Forelimb muscle (tissue), 1 donor: Measurements from ENCODE around the gene RARB. TPM values are rescaled to one million over a fixed set of nuclear protein-coding genes. Genes with fewer than 3 reads are reported as not detected.
A peak's percentile ranks its signal among the peaks of the same experiment; 100 is the strongest.

ENCODE experiments used
- DNase-seq: peaks from one replicate; pipeline ENCODE4 v3.0.0-alpha.2; 2013; ENCODE audit warnings: low read depth
- polyA plus RNA-seq: library from polyadenylated mRNA; unstranded; fragments of 120-200 nt; gene quantifications from one replicate; pipeline ENCODE4 v1.2.1, GENCODE V29; 2013; ENCODE audit not compliant: insufficient read length

The RARB gene
- polyA plus RNA-seq, 1 donor = 10.5 TPM

DNA sequence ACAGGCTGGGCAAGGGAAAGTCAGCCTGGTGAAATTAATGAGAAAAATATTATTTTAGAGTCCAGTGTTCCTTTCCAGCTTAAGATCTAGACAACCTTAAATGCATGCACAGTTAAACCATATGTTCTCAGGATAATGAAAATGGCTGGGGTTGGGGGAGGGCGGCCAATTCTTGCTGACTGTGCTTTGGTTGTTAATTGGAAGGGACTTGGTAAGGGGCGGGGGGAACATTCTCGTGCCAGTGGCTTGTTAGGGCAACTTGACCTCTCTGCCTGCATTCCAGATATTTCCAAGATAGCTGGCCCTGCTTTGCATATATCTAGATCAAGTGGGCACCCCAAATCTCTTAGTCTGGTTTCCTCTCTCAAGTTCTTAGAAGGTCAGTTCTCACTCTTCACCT, 124.2 kb downstream of the RARB start:
- DNase-seq = no peak

DNA sequence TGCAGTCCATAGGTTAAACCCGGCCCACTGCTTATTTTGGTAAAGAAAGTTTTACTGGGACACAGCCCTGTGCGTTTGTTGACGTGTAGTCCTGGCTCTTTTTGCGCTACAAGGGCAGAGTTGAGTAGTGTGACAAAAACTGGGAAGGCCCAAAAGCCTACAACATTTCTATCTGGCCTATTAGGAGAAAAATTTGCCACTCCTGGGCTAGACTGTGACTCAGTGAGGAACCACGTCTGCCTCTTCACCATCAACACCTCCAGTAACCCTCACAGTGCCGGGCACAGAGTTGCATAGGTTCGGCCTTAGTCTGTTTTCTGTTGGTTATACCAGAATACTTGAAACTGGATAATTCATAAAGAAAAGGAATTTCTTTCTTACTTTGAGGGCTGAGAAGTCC, 126.3 kb downstream of the RARB start:
- no peak for DNase-seq

GRCh38 chr3:25555695-25556437, 127.8 kb downstream of the RARB start:
- peak; percentile 52 for DNase-seq

GRCh38 chr3:25556447-25556846, 128.4 kb downstream of the RARB start:
- DNase-seq = no peak

GRCh38 chr3:25557694-25558093, 129.6 kb downstream of the RARB start:
- no peak for DNase-seq

- DNase-seq = no peak
These were observed 130.1 kb downstream of the RARB start for GRCh38 chr3:25558121-25558520.

DNA sequence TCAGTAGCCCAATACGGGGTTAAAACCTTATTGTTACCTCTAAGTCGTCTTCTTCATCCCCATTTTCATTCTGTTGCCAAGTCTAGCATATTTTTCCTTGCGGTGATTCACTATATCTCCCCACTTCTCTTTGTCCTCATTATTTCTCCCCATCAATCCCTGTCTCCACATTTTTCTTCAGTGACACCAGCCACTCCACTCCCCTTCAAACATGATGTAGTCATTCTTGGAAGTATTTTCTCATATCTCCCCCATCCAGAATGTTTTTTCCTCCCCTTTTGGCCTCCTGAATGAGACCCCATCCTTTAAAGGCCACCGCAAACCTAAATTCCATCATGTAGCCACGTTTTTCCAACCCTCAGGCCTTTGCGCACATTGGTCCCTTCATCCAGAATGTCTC, 130.7 kb downstream of the RARB start:
- no peak for DNase-seq

DNA sequence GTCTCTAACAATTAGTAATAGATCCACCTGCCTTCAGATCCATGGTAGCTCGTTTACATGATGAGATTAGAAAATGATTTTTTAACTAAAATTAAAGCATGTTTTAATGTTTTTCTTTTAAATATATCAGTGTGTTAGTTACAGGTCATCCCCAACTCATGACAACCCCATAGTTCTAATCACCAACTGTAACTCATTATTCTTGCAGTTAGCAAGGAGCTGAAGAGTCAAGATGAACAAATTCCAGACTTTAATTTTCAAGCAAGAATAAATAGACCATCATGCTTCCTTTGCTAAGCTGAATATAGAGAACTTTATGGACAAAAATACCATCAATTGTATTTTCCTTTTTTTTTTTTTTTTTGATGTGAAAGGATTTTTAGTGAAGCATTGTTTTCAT, 135.5 kb downstream of the RARB start:
- no peak for DNase-seq

- no peak for DNase-seq
These were observed 136.0 kb downstream of the RARB start for GRCh38 chr3:25564075-25564474.

DNA sequence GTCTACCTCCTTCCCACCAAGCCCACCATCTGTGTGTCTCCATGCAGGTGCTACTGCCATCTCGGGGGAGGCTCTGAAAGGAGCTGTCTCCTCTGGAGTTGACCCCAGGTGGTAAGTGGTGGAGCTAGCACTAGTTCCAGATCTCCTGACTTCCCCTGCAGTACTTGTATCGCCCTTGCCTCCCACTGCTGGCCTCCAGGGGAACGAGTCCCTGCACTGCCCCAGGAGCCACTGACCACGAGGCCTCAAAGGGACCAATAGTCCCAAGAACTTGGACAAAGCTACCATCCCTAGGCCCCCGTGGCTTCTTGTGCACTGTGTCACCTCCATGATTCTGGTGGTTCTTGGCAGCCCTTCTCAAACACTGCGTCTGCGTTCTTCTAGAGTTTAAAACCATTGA, 137.7 kb downstream of the RARB start:
- no peak for DNase-seq

DNA sequence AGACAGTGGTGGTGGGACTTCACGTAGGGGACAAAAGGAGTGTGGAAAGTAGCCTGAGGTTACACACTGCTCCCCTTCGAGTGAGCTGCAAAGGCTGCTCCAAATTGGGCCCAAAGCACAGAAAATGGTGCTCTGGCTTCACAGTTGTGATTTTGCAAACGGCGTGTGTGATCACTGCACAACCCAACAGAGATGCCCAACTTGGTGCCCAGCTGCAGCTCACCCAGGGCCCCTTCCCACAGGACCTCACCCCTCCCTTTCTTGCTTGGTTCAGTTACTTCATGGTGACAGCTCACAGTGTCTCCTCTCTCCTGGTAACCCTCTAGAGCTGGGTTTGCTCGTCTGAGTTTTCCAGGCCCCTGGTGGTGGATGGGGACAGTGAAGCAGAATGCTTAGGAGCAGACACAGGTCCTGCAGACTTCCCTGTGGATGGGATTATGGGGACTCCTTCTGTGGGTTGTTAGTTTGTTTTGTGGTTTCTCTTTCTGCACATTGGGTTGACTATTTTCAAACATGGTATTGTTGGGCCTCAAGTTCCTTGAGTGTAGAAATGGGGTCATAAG, 138.4 kb downstream of the RARB start:
- no peak for DNase-seq

DNA sequence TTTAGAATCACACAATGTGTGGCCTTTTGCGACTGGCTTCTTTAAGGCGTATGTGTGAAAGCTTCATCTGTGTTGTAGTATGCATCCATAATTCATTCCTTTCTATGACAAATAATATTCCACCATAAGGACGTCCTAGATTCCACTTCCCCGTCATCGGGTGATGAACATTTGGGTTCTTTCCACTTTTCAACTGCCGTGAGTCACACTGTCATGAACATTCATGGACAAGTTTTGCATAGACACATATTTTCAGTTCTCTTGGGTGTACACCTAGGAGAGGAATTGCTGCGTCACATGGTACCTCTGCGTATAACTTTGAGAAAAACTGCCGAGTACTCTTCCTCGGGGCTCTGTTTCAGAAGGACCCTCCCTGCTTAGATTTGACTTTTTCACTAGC, 139.3 kb downstream of the RARB start:
- no peak for DNase-seq

DNA sequence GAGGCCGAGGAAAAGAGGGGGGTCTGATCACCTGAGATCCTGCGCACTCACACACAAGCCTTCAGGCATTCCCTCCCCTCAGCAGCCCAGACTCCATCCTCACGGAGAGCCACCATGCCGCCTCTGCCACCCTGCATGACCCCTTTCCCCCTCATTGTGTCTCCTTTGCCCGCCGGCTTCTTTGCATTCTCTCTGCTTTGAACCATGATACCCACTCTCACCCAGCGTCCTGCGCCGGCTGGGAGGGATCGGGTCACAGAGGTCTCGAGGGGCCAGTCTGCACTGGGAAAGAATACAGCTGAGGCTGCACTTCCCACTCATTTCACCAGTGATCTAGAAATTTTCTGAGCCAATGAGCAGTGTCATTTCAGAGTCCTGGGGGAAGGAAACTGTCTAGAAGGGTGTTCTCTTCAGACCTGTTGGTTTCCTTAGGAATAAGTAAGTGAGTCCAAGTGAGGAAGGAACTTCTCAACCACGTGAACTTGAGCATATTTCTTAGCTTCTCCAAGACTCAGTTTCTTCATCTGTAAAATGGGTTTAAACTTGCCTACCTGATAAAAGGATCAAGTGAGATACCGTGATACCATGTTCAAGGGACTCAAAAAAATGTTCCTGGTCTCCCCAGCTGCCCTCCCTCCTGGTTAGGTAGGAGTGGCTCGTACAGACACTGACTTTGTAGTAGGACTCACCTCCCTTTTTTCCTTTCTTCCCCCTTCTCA, 139.9 kb downstream of the RARB start:
- DNase-seq = no peak

GRCh38 chr3:25568525-25569078, 140.5 kb downstream of the RARB start:
- no peak for DNase-seq

- no peak for DNase-seq
These were observed 143.2 kb downstream of the RARB start for GRCh38 chr3:25571285-25571684.

GRCh38 chr3:25572336-25572735, 144.3 kb downstream of the RARB start:
- DNase-seq = no peak

GRCh38 chr3:25572919-25573385, 144.9 kb downstream of the RARB start:
- no peak for DNase-seq

GRCh38 chr3:25573386-25574171, 145.5 kb downstream of the RARB start:
- DNase-seq = no peak

- no peak for DNase-seq
These were observed 146.2 kb downstream of the RARB start for GRCh38 chr3:25574172-25574765.

GRCh38 chr3:25575001-25575400, 146.9 kb downstream of the RARB start:
- no peak for DNase-seq

GRCh38 chr3:25576146-25576545, 148.1 kb downstream of the RARB start:
- no peak for DNase-seq
